HepG2 (cell line): Measurements from ENCODE around the gene HUNK. TPM values are rescaled to one million over a fixed set of nuclear protein-coding genes. Genes with fewer than 3 reads are reported as not detected.

Source experiments
- ARHGAP35 ChIP-seq: sonication (generic); formaldehyde crosslinking; IDR thresholded peaks from 2 replicates; pipeline ENCODE4 v1.9.0; 2022; ENCODE audit warnings: mild to moderate bottlenecking, inconsistent platforms, moderate library complexity, missing genetic modification reagents, borderline replicate concordance
- DPF2 ChIP-seq: sonication (generic); formaldehyde crosslinking; IDR thresholded peaks from 2 replicates; pipeline ENCODE4 v1.4.0; 2020; ENCODE audit warnings: mild to moderate bottlenecking, low read depth, missing genetic modification reagents, borderline replicate concordance
- ELF3 ChIP-seq: IDR thresholded peaks from 2 replicates; pipeline ENCODE4 v1.6.1; 2016; ENCODE audit warnings: missing genetic modification reagents, missing compliant biosample characterization
- FOXJ3 ChIP-seq: sonication (generic); formaldehyde crosslinking; IDR thresholded peaks from 2 replicates; pipeline ENCODE4 v1.4.0; 2020; ENCODE audit warnings: missing genetic modification reagents, mild to moderate bottlenecking, borderline replicate concordance
- GTF2F1 ChIP-seq: fragments of 150-350 bp; IDR thresholded peaks from 2 replicates; pipeline ENCODE4 v1.6.1; 2014; ENCODE audit warnings: low read length
- HDAC1 ChIP-seq: sonication (generic); formaldehyde crosslinking; IDR thresholded peaks from 2 replicates; pipeline ENCODE4 v1.5.1; 2020; ENCODE audit warnings: mild to moderate bottlenecking, missing genetic modification reagents
- IRX3 ChIP-seq: sonication (generic); formaldehyde crosslinking; IDR thresholded peaks from 2 replicates; pipeline ENCODE4 v1.8.1; 2023; ENCODE audit warnings: mild to moderate bottlenecking, low read depth, missing genetic modification reagents, borderline replicate concordance
- ISX ChIP-seq: sonication (generic); formaldehyde crosslinking; conservative IDR thresholded peaks from 2 replicates; pipeline ENCODE4 v1.5.0; 2020; ENCODE audit warnings: missing genetic modification reagents
- KLF9 ChIP-seq: IDR thresholded peaks from 2 replicates; pipeline ENCODE4 v1.6.1; 2016; ENCODE audit warnings: low read depth
- MAF1 ChIP-seq: sonication (generic); formaldehyde crosslinking; IDR thresholded peaks from 2 replicates; pipeline ENCODE4 v1.5.0; 2020; ENCODE audit warnings: missing genetic modification reagents, borderline replicate concordance
- MTF2 ChIP-seq: sonication (generic); formaldehyde crosslinking; IDR thresholded peaks from 2 replicates; pipeline ENCODE4 v1.5.0; 2020; ENCODE audit warnings: missing genetic modification reagents, borderline replicate concordance
- PRPF4 ChIP-seq: fragments of 200-400 bp; formaldehyde crosslinking; IDR thresholded peaks from 2 replicates; pipeline ENCODE4 v1.6.1; 2016; ENCODE audit warnings: low read length, low read depth; ENCODE audit not compliant: poor library complexity, severe bottlenecking
- RXRA ChIP-seq: sonication (generic); formaldehyde crosslinking; IDR thresholded peaks from 2 replicates; pipeline ENCODE4 v1.5.1; 2020; ENCODE audit warnings: missing genetic modification reagents
- SALL2 ChIP-seq: sonication (generic); formaldehyde crosslinking; IDR thresholded peaks from 2 replicates; pipeline ENCODE4 v1.8.1; 2023; ENCODE audit warnings: mild to moderate bottlenecking, missing genetic modification reagents, inconsistent platforms
- TOPORS ChIP-seq: sonication (generic); formaldehyde crosslinking; IDR thresholded peaks from 2 replicates; pipeline ENCODE4 v1.8.0; 2023; ENCODE audit warnings: mild to moderate bottlenecking, missing genetic modification reagents
- ZC3H13 ChIP-seq: sonication (generic); formaldehyde crosslinking; IDR thresholded peaks from 2 replicates; pipeline ENCODE4 v1.8.1; 2023; ENCODE audit warnings: mild to moderate bottlenecking, missing genetic modification reagents, moderate library complexity
- ZNF121 ChIP-seq: sonication (generic); formaldehyde crosslinking; IDR thresholded peaks from 2 replicates; pipeline ENCODE4 v1.5.0; 2020; ENCODE audit warnings: mild to moderate bottlenecking, missing genetic modification reagents
- ZNF138 ChIP-seq: sonication (generic); formaldehyde crosslinking; IDR thresholded peaks from 2 replicates; pipeline ENCODE4 v1.5.0; 2020; ENCODE audit warnings: mild to moderate bottlenecking, low read depth, missing genetic modification reagents
- ZNF317 ChIP-seq: sonication (generic); formaldehyde crosslinking; IDR thresholded peaks from 2 replicates; pipeline ENCODE4 v1.5.0; 2020; ENCODE audit warnings: mild to moderate bottlenecking, missing genetic modification reagents
- ZNF33A ChIP-seq: sonication (generic); formaldehyde crosslinking; IDR thresholded peaks from 2 replicates; pipeline ENCODE4 v1.5.1; 2020; ENCODE audit warnings: missing genetic modification reagents, mild to moderate bottlenecking, moderate library complexity, borderline replicate concordance
- ZNF543 ChIP-seq: sonication (generic); formaldehyde crosslinking; IDR thresholded peaks from 2 replicates; pipeline ENCODE4 v1.4.0; 2020; ENCODE audit warnings: mild to moderate bottlenecking, missing genetic modification reagents
- ZNF549 ChIP-seq: sonication (generic); formaldehyde crosslinking; IDR thresholded peaks from 2 replicates; pipeline ENCODE4 v1.5.0; 2020; ENCODE audit warnings: missing genetic modification reagents
- ZNF557 ChIP-seq: sonication (generic); formaldehyde crosslinking; IDR thresholded peaks from 2 replicates; pipeline ENCODE4 v1.4.0; 2020; ENCODE audit warnings: missing genetic modification reagents
- ZZZ3 ChIP-seq: sonication (generic); formaldehyde crosslinking; IDR thresholded peaks from 2 replicates; pipeline ENCODE4 v1.4.0; 2020; ENCODE audit warnings: missing genetic modification reagents, mild to moderate bottlenecking, borderline replicate concordance
- polyA plus RNA-seq, 8 experiments: library from polyadenylated mRNA; depleted of rRNA in 3 of 8; stranded (reverse) in 7 of 8; unstranded in 1 of 8; fragments of >200 nt; fragmentation: Illumina TruSeq in 4 of 8; extraction: Trizol in 4 of 8; gene quantifications; 2 replicates each; pipeline versions ENCODE4 v1.2.1 to v1.2.3, GENCODE V29; 2011 to 2016; ENCODE audit warnings: low read depth in 4 of 8, missing spikeins in 1 of 8, mixed read lengths in 1 of 8; ENCODE audit not compliant: insufficient read depth in 1 of 8
- total RNA-seq, 5 experiments: library from RNA; depleted of rRNA; stranded (reverse); fragments of >200 nt; fragmentation: Illumina TruSeq; extraction: Trizol; gene quantifications; 2 replicates each; pipeline ENCODE4 v1.2.3, GENCODE V29; 2016; ENCODE audit warnings: low read depth in 1 of 5
- TF ChIP-seq, protein P1 (sequence below): sonication (generic); formaldehyde crosslinking; IDR thresholded peaks from 2 replicates; pipeline ENCODE4 v1.8.0; 2022; ENCODE audit warnings: mild to moderate bottlenecking, missing genetic modification reagents, moderate library complexity
- TF ChIP-seq, protein P2 (sequence below): sonication (generic); formaldehyde crosslinking; IDR thresholded peaks from 2 replicates; pipeline ENCODE4 v1.5.0; 2020; ENCODE audit warnings: missing genetic modification reagents
- TF ChIP-seq, protein P3 (sequence below): sonication (generic); formaldehyde crosslinking; IDR thresholded peaks from 2 replicates; pipeline ENCODE4 v1.4.0; 2020; ENCODE audit warnings: low read depth, mild to moderate bottlenecking, missing genetic modification reagents
- TF ChIP-seq, protein P4 (sequence below): IDR thresholded peaks from 2 replicates; pipeline ENCODE4 v1.6.1; 2016; ENCODE audit warnings: missing compliant biosample characterization, missing genetic modification reagents, borderline replicate concordance
- TF ChIP-seq, protein P5 (sequence below): sonication (generic); formaldehyde crosslinking; IDR thresholded peaks from 2 replicates; pipeline ENCODE4 v1.5.0; 2020; ENCODE audit warnings: missing genetic modification reagents, mild to moderate bottlenecking, borderline replicate concordance

Gene HUNK
- total and polyA plus RNA-seq, 2 of the 13 experiments (the other 11 are each of a cell fraction or from before 2014, with no cell fraction given) = 1.8 to 1.9 TPM

DNA sequence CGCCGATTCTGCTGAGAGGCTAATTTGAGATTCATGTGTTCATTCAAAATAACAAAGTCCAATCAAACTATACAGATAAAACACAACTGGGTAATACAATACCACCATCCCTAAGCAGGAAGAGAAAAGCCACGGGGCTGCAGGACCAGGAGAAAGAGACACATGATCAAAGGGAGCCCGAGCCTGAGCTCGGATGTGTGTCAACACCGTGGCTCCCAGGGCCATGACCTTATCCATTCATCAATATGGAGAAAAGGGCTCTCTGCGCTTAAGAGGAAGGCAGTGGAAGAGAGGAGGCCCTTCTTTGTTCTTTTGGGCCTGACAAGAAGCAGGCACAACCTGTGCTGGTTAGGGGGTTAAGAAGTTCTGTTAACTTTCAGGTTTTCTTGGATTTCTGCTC is 56.7 kb downstream of the HUNK start (continued):
- TF ChIP-seq, protein P1, sequence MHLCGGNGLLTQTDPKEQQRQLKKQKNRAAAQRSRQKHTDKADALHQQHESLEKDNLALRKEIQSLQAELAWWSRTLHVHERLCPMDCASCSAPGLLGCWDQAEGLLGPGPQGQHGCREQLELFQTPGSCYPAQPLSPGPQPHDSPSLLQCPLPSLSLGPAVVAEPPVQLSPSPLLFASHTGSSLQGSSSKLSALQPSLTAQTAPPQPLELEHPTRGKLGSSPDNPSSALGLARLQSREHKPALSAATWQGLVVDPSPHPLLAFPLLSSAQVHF = no peak
- TF ChIP-seq MTF2 = no peak
- TF ChIP-seq ZNF317 (CRISPR knock-in tag) = no peak
- TF ChIP-seq, protein P2, sequence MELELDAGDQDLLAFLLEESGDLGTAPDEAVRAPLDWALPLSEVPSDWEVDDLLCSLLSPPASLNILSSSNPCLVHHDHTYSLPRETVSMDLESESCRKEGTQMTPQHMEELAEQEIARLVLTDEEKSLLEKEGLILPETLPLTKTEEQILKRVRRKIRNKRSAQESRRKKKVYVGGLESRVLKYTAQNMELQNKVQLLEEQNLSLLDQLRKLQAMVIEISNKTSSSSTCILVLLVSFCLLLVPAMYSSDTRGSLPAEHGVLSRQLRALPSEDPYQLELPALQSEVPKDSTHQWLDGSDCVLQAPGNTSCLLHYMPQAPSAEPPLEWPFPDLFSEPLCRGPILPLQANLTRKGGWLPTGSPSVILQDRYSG (CRISPR knock-in tag) = no peak
- TF ChIP-seq DPF2 (CRISPR knock-in tag) = peak; percentile 85
- TF ChIP-seq, protein P3, sequence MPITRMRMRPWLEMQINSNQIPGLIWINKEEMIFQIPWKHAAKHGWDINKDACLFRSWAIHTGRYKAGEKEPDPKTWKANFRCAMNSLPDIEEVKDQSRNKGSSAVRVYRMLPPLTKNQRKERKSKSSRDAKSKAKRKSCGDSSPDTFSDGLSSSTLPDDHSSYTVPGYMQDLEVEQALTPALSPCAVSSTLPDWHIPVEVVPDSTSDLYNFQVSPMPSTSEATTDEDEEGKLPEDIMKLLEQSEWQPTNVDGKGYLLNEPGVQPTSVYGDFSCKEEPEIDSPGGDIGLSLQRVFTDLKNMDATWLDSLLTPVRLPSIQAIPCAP = no peak
- no peak for TF ChIP-seq GTF2F1
- no peak for TF ChIP-seq ZNF549 (CRISPR knock-in tag)
- no peak for TF ChIP-seq ZNF121
- TF ChIP-seq, protein P4, sequence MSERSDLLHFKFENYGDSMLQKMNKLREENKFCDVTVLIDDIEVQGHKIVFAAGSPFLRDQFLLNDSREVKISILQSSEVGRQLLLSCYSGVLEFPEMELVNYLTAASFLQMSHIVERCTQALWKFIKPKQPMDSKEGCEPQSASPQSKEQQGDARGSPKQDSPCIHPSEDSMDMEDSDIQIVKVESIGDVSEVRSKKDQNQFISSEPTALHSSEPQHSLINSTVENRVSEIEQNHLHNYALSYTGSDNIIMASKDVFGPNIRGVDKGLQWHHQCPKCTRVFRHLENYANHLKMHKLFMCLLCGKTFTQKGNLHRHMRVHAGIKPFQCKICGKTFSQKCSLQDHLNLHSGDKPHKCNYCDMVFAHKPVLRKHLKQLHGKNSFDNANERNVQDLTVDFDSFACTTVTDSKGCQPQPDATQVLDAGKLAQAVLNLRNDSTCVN = no peak
- TF ChIP-seq ELF3 (CRISPR knock-in tag) = peak; percentile 97
- no peak for TF ChIP-seq IRX3 (CRISPR knock-in tag)
- TF ChIP-seq ZZZ3 (CRISPR knock-in tag) = no peak
- TF ChIP-seq KLF9 = no peak
- peak; percentile 91; the same call in 1 of the 2 replicates for TF ChIP-seq RXRA (CRISPR knock-in tag)
- TF ChIP-seq ZC3H13 = no peak
- no peak for TF ChIP-seq MAF1
- no peak for TF ChIP-seq ZNF138 (CRISPR knock-in tag)
- no peak for TF ChIP-seq TOPORS (CRISPR knock-in tag)
- no peak for TF ChIP-seq ZNF543 (CRISPR knock-in tag)
- TF ChIP-seq HDAC1 (CRISPR knock-in tag) = peak; percentile 82
- TF ChIP-seq PRPF4 = no peak
- no peak for TF ChIP-seq SALL2 (CRISPR knock-in tag)
- no peak for TF ChIP-seq ISX (CRISPR knock-in tag)
- peak; percentile 62; the same call in 1 of the 2 replicates for TF ChIP-seq FOXJ3 (CRISPR knock-in tag)
- TF ChIP-seq ARHGAP35 (CRISPR knock-in tag) = no peak
- no peak for TF ChIP-seq ZNF557
- no peak for TF ChIP-seq ZNF33A (CRISPR knock-in tag)
- TF ChIP-seq, protein P5, sequence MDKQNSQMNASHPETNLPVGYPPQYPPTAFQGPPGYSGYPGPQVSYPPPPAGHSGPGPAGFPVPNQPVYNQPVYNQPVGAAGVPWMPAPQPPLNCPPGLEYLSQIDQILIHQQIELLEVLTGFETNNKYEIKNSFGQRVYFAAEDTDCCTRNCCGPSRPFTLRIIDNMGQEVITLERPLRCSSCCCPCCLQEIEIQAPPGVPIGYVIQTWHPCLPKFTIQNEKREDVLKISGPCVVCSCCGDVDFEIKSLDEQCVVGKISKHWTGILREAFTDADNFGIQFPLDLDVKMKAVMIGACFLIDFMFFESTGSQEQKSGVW = no peak
